ENCODE measurements around the gene ARRB1. TPM values are rescaled to one million over a fixed set of nuclear protein-coding genes. Genes with fewer than 3 reads are reported as not detected.

ARRB1 gene
- total RNA-seq, 4 donors from 2014 or later, result 23.1 to 61.8 (median 44.8) TPM

- Histone ChIP-seq H3K27me3 (no peaks in the 10 kb centered on the region), H3K9me3 (no peaks in the 10 kb centered on the region), H3K36me3 (no peaks in the 10 kb centered on the region), H3K4me1 (no peaks in the 10 kb centered on the region), H3K4me3 (no peak overlapping the region), H3K27ac (no peak overlapping the region)
- intact Hi-C loops (cut with DNase I; ENCODE audit: low total_unique reads), result loop anchor here (10.0 kb wide), 1 partner anchor 245 kb away; no protein-coding TSS in a partner anchor
- no peak for TF ChIP-seq POLR2A (IDR thresholded peaks at IDR 0.05)
- no peak for TF ChIP-seq CTCF (IDR thresholded peaks at IDR 0.05)
- DNase-seq, result no peak
These were observed 62.0 kb downstream of the ARRB1 start for GRCh38 chr11:75289511-75289760.

GRCh38 chr11:75287579-75287978 lies 63.9 kb downstream of the ARRB1 start:
- H3K4me3 ChIP-seq, result no peak overlapping the region
- no peaks in the 10 kb centered on the region for H3K9me3 ChIP-seq
- intact Hi-C loops (cut with DNase I; ENCODE audit: low total_unique reads), result loop anchor here (10.0 kb wide), 1 partner anchor 247 kb away; no protein-coding TSS in a partner anchor
- H3K4me1 ChIP-seq, result no peaks in the 10 kb centered on the region
- no peak overlapping the region for H3K27ac ChIP-seq
- DNase-seq, result no peak
- TF ChIP-seq POLR2A (IDR thresholded peaks at IDR 0.05), result no peak
- no peak for TF ChIP-seq CTCF (IDR thresholded peaks at IDR 0.05)
- no peaks in the 10 kb centered on the region for H3K36me3 ChIP-seq
- H3K27me3 ChIP-seq, result no peaks in the 10 kb centered on the region

GRCh38 chr11:75286826-75287465 lies 64.5 kb downstream of the ARRB1 start:
- Histone ChIP-seq H3K36me3 (no peaks in the 10 kb centered on the region), H3K27me3 (no peaks in the 10 kb centered on the region), H3K4me1 (no peaks in the 10 kb centered on the region), H3K4me3 (no peak overlapping the region), H3K27ac (no peak overlapping the region), H3K9me3 (no peaks in the 10 kb centered on the region)
- DNase-seq, result no peak
- intact Hi-C loops (cut with DNase I; ENCODE audit: low total_unique reads), result loop anchor here (10.0 kb wide), 1 partner anchor 248 kb away; no protein-coding TSS in a partner anchor
- TF ChIP-seq CTCF (IDR thresholded peaks at IDR 0.05) (no peak), POLR2A (IDR thresholded peaks at IDR 0.05) (no peak)

- no peaks in the 10 kb centered on the region for H3K36me3 ChIP-seq
These were observed 65.6 kb downstream of the ARRB1 start for GRCh38 chr11:75285776-75286360.

More at GRCh38 chr11:75285776-75286360, 65.6 kb downstream of the ARRB1 start:
- H3K27me3 ChIP-seq, result no peaks in the 10 kb centered on the region
- H3K9me3 ChIP-seq, result no peaks in the 10 kb centered on the region
- DNase-seq, result no peak
- H3K4me1 ChIP-seq, result no peaks in the 10 kb centered on the region
- H3K27ac ChIP-seq, result no peak overlapping the region
- intact Hi-C loops (cut with DNase I; ENCODE audit: low total_unique reads), result loop anchor here (10.0 kb wide), 1 partner anchor 249 kb away; no protein-coding TSS in a partner anchor
- TF ChIP-seq CTCF (IDR thresholded peaks at IDR 0.05) (no peak), POLR2A (IDR thresholded peaks at IDR 0.05) (no peak)
- no peak overlapping the region for H3K4me3 ChIP-seq
